GM12801 (cell line): ENCODE results near the gene CDKL5.

ENCODE experiments used
- CTCF ChIP-seq: IDR thresholded peaks from one replicate; pipeline ENCODE4 v1.5.1; 2011; ENCODE audit warnings: control low read depth; ENCODE audit not compliant: insufficient read length; ENCODE audit errors: extremely low read depth

Gene CDKL5

GRCh38 chrX:18545771-18546170 is 120.4 kb downstream of the CDKL5 start:
- TF ChIP-seq CTCF: no peak

DNA sequence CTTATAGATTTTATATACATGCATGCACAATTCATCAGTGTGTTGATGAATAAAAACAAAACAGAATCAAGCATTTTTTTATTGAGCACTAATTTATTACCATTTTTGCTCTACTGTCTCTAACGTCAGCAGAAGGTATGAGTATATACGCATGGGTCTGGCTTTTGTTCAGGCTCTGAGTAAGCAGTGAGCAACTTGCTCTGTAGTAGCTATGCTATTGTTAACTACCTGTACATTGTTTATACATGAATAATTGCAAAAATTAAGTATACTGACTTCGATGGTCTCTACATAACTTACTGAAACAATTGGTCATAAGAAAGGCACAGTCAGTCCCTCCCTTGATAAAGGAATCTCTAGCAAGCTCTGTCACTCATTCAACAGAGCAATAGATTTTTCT is 123.6 kb downstream of the CDKL5 start:
- TF ChIP-seq CTCF: no peak

DNA sequence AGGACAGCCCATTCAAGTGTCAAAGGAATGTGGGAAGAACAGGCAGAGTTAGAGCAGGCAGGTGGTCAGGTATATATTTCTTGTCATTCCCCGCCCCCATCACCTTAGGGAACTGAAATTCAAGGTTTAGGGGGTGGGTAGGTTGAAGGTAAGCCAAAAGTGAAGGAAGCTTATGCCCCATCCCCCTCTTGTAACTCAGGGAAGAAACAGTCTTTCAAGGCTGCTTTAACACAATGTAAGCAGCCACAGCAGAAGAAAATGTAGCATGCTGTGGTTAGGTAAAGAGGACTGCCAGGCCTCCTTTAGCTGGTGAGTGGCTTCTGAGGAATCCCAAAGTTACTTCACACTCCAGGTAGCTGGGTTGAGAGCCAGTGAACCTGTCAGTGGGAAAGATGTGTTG is 124.2 kb downstream of the CDKL5 start:
- no peak for TF ChIP-seq CTCF

DNA sequence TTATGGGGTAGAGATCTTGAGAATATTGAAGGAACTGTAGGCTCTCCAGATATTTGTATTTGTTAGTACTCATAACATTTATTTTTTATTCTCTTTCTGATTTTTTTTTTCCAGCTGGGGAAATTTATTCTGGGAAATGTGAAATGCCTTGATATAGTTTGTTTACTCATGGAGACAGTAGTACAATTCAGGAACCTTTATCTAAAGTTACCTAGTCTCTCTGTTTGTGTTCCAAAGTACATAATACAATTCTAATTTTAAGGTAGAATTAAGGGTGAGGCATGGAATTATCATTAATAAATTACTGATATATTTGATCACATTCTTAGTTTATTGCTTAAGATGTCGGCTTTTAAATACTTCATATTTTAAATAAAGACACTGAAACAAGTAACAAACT is 132.5 kb downstream of the CDKL5 start:
- TF ChIP-seq CTCF: no peak

GRCh38 chrX:18558799-18559198 is 133.4 kb downstream of the CDKL5 start:
- TF ChIP-seq CTCF: no peak

GRCh38 chrX:18561020-18561419 is 135.6 kb downstream of the CDKL5 start:
- TF ChIP-seq CTCF: no peak

GRCh38 chrX:18565727-18566126 is 140.3 kb downstream of the CDKL5 start:
- no peak for TF ChIP-seq CTCF

DNA sequence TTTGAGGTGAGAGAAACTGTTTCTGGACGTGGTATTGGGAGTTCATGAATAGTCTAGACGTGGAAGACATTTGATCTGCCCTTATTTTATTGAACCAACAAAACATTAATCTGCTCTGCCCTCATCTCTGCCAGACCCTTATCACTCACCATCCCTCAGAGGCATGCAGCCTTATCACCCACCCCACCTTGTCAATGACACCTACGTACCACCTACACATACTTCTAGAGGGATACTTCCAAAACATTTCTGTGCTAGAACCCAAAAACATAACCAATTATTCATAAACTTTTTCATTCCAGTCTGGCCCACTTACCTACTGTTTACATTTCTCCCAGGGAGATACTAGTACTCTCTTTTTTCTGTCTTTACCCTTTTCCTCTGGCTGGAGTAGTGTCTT is 141.3 kb downstream of the CDKL5 start:
- TF ChIP-seq CTCF: no peak
